Measurements from ENCODE around the gene MTAP.

Gene MTAP

GRCh38 chr9:21804791-21805190 is 2.4 kb downstream of the MTAP start:
- ATAC-seq (ENCODE audit: insufficient read depth, low read depth) = no peak
- DNase-seq = no peak
- H3K4me3 ChIP-seq (ENCODE audit: low read depth in 1 of 2, low read length in 2 of 2) = peak overlapping the region in 1 of 2 experiments; percentile 80; a peak in 3 of 4 replicates
- TF ChIP-seq EZH2 (IDR thresholded peaks at IDR 0.05; ENCODE audit: borderline replicate concordance, low read depth, low read length, severe bottlenecking) (no peak), CTCF (IDR thresholded peaks at IDR 0.05; ENCODE audit: borderline replicate concordance, extremely low read depth, low read length, poor library complexity, severe bottlenecking) (no peak)
- H3K9me3 ChIP-seq (ENCODE audit: insufficient read depth, low read length, severe bottlenecking) = no peaks in the 10 kb centered on the region
- peaks cover 45% of the 10 kb centered on the region for H3K36me3 ChIP-seq (ENCODE audit: insufficient read depth, low read length)
- no peak overlapping the region for H2AFZ ChIP-seq (ENCODE audit: low read depth, low read length)
- H3K27me3 ChIP-seq (ENCODE audit: insufficient read depth, low read length, poor library complexity) = no peaks in the 10 kb centered on the region
- peak overlapping the region; percentile 89 for H3K27ac ChIP-seq (ENCODE audit: low read length)
- H4K20me1 ChIP-seq (ENCODE audit: insufficient read depth, low read length) = peaks cover 42% of the 10 kb centered on the region; the same call in 1 of the 2 replicates
- H3K4me1 ChIP-seq (ENCODE audit: insufficient read depth, low read length) = peaks cover 43% of the 10 kb centered on the region
- peak overlapping the region; percentile 76 for H3K9ac ChIP-seq (ENCODE audit: low read depth, low read length)
- H3K79me2 ChIP-seq (ENCODE audit: insufficient read depth, low read length) = peaks cover 81% of the 10 kb centered on the region
- peak overlapping the region; percentile 79 for H3K4me2 ChIP-seq (ENCODE audit: insufficient read depth, low read length)

- peaks cover 36% of the 10 kb centered on the region for H3K4me1 ChIP-seq (ENCODE audit: insufficient read depth, low read length)
- H3K4me3 ChIP-seq (ENCODE audit: low read depth in 1 of 2, low read length in 2 of 2) = no peak overlapping the region
- peak overlapping the region; percentile 42; the same call in 1 of the 2 replicates for H3K27ac ChIP-seq (ENCODE audit: low read length)
- TF ChIP-seq EZH2 (IDR thresholded peaks at IDR 0.05; ENCODE audit: borderline replicate concordance, low read depth, low read length, severe bottlenecking) = no peak
- TF ChIP-seq CTCF (IDR thresholded peaks at IDR 0.05; ENCODE audit: borderline replicate concordance, extremely low read depth, low read length, poor library complexity, severe bottlenecking) = no peak
- peaks cover 63% of the 10 kb centered on the region for H3K36me3 ChIP-seq (ENCODE audit: insufficient read depth, low read length)
- DNase-seq (no peak), ATAC-seq (ENCODE audit: insufficient read depth, low read depth) (no peak)
- no peak overlapping the region for H2AFZ ChIP-seq (ENCODE audit: low read depth, low read length)
- H4K20me1 ChIP-seq (ENCODE audit: insufficient read depth, low read length) = peaks cover 54% of the 10 kb centered on the region
- no peaks in the 10 kb centered on the region for H3K27me3 ChIP-seq (ENCODE audit: insufficient read depth, low read length, poor library complexity)
- H3K79me2 ChIP-seq (ENCODE audit: insufficient read depth, low read length) = peaks cover 98% of the 10 kb centered on the region
- H3K4me2 ChIP-seq (ENCODE audit: insufficient read depth, low read length) = peak overlapping the region; percentile 79
- H3K9ac ChIP-seq (ENCODE audit: low read depth, low read length) = no peak overlapping the region
- no peaks in the 10 kb centered on the region for H3K9me3 ChIP-seq (ENCODE audit: insufficient read depth, low read length, severe bottlenecking)
Observed at GRCh38 chr9:21806644-21807043, 4.2 kb downstream of the MTAP start.

GRCh38 chr9:21810388-21810787 is 8.0 kb downstream of the MTAP start:
- H3K4me1 ChIP-seq (ENCODE audit: insufficient read depth, low read length) = peaks cover 34% of the 10 kb centered on the region
- no peak for DNase-seq
- no peak overlapping the region for H3K9ac ChIP-seq (ENCODE audit: low read depth, low read length)
- H3K4me3 ChIP-seq (ENCODE audit: low read depth in 1 of 2, low read length in 2 of 2) = no peak overlapping the region
- no peak overlapping the region for H2AFZ ChIP-seq (ENCODE audit: low read depth, low read length)
- peaks cover 75% of the 10 kb centered on the region for H3K36me3 ChIP-seq (ENCODE audit: insufficient read depth, low read length)
- H3K27ac ChIP-seq (ENCODE audit: low read length) = no peak overlapping the region
- no peaks in the 10 kb centered on the region for H3K27me3 ChIP-seq (ENCODE audit: insufficient read depth, low read length, poor library complexity)
- peaks cover 97% of the 10 kb centered on the region for H3K79me2 ChIP-seq (ENCODE audit: insufficient read depth, low read length)
- TF ChIP-seq EZH2 (IDR thresholded peaks at IDR 0.05; ENCODE audit: borderline replicate concordance, low read depth, low read length, severe bottlenecking) (no peak), CTCF (IDR thresholded peaks at IDR 0.05; ENCODE audit: borderline replicate concordance, extremely low read depth, low read length, poor library complexity, severe bottlenecking) (no peak)
- ATAC-seq (ENCODE audit: insufficient read depth, low read depth) = no peak
- no peak overlapping the region for H3K4me2 ChIP-seq (ENCODE audit: insufficient read depth, low read length)
- no peaks in the 10 kb centered on the region for H3K9me3 ChIP-seq (ENCODE audit: insufficient read depth, low read length, severe bottlenecking)
- H4K20me1 ChIP-seq (ENCODE audit: insufficient read depth, low read length) = peaks cover 63% of the 10 kb centered on the region
